NCI-H82 (cell line): Measurements from ENCODE around the gene SLCO2A1.
"Not testable (repeated sequence)": the region's sequence is repeated elsewhere in the genome, so short reads cannot be mapped to it uniquely, and the experiment has no call there.

Source experiments
- DNase-seq: peaks from one replicate; lab custom pipeline; 2025; lab: John Stamatoyannopoulos, UW

The SLCO2A1 gene

GRCh38 chr3:134029734-134030378 lies at the start of gene SLCO2A1:
TSS of gene SLCO2A1 (minus strand) at chr3:134029925. CDS start at chr3:134029802, 123 bp downstream.
- no peak for DNase-seq

DNA sequence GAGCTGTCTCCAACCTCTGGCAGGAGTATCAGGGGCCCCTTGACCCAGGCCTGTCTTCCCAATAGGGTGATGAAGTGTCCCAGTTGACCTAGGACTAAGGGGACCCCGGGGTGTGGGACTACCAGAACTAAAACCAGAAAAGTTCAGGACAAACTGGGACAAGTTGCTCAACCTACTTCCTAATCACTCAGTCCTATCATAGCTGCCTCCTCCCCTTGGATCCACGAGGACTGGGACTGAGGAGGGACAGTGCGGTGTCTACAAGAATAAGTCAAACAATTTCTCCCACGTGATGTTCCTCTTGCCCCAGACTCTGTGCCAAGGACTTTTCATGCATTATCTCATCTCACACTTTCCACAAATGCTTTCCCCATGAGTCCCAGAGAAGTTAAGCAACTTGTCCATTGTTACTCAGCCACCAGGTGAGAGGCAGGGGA lies 49.4 kb upstream of the SLCO2A1 start:
- no peak for DNase-seq

DNA sequence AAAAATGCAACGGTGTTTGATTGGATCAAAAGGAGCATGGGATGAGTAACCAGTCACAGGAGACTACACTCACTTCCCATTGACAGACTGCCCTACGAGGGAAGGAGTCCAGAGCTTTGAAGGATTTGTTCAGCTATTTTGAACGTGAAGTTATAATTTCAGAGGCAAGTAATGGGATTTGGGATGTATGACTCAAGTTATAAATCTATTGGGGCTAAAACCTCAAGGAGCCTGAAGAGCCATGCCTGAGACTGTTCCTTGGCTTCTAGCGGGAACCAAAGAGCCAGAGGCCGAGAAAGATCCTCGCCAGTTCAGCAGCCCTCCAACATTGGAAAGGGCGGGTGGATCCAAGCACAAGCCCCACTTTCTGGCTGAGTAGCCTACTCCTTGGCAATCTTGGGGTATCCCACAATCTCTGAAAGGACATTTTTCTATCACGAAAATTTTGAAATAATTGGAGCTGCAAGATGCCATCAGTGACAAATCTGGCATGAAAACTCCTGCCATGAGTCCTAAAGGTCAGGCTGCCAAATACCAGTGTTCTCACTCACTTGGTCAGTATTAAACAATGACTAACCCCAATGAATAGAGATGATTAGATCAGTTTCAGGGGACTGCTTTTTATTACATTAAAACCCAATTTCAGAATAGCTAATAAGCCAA lies 48.6 kb upstream of the SLCO2A1 start:
- DNase-seq: no peak

DNA sequence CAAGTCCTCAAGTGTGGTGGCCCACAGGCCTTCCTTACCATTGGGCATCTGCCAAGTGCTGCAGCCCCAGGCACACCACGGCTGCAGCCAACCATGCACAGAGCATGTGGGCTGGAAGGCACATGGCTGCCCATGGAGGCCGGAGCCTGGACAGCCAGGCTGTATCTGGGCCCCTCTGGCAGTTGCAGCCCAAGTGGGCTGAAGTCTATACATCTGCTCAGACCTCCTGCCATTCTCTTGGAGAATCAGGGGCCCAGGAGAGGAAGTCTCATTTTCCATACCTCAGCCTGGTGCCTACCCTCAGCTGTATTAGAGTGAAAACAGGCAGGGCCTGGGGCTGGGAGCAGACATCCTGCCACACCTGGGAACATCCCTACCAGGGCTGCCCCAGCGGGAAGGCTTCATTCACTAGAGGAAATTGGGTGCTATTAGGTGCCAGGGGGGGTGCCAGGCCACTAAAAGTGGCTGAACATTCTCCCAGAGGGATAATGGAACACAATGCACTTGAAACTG lies 48.0 kb upstream of the SLCO2A1 start:
- no peak for DNase-seq

GRCh38 chr3:134076851-134077250 lies 47.1 kb upstream of the SLCO2A1 start:
- DNase-seq: no peak

- no peak for DNase-seq
Measured at GRCh38 chr3:134075846-134076245, 46.1 kb upstream of the SLCO2A1 start.

GRCh38 chr3:134075568-134075825 lies 45.8 kb upstream of the SLCO2A1 start:
- DNase-seq: no peak

GRCh38 chr3:134074790-134075567 lies 45.3 kb upstream of the SLCO2A1 start:
- DNase-seq: no peak

DNA sequence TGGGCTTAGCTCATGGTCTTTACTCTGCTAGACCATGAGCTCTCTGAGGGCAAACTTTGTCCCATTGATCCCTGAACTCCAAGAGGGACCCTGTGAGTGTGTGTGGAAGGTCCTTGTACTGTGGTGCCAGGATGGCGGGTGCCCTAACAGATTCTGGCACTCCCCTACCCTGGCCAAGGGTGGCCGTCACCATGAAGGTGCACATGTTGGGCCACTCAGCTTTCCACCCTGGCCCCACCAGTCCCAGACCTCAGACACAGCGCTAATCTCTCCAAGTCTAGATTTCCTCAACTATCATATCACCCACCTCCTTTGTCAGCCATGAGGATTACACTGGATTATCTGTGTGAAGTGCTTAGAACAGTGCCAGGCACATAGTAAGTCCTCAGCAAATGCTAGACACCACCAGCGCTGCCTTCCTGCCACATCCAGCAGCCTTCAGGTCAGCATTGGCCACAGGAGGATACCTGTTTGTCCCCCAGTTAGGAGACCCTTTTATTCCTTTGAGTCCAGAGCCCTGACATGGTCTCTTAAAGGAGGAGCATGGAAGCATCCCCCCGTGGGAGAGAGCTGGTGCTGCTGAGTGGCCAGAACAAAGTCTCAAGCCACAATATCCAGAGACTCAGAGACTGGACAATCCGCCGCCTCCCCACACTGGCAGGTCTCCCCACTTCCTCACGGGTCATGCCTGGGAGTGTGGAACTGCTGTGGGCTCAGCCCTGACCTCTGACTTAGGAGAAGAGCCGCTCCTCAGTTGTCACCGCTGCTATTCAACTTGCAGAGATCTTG lies 44.5 kb upstream of the SLCO2A1 start:
- no peak for DNase-seq

DNA sequence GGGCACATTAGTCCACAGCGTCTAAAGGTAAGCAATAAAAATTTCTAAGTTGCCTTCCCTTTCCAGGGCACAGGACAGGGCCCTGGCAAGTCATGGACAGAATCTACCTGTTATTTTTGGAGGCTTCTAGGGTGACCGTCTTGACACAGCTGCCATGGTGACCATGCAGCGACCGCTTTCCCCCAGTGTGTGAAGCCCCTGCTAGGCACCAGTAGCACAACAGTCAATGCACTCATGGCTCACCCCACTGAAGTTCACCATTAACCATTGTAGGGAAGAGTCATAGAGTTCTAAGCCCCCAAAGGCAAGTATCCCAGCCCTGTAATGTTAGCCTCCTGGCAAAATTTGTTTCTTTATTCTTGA lies 43.8 kb upstream of the SLCO2A1 start:
- DNase-seq: no peak

- DNase-seq: no peak
Measured at GRCh38 chr3:134072881-134073582, 43.3 kb upstream of the SLCO2A1 start.

DNA sequence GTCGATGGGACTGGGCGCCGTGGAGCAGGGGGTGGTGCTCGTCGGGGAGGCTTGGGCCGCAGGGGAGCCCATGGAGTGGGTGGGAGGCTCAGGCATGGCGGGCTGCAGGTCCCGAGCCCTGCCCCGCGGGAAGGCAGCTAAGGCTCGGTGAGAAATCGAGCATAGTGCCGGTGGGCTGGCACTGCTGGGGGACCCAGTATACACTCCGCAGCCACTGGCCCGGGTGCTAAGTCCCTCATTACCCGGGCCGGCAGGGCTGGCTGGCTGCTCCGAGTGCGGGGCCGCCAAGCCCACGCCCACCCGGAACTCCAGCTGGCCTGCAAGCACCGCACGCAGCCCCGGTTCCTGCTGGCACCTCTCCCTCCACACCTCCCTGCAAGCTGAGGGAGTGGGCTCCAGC lies 40.6 kb upstream of the SLCO2A1 start:
- not testable (repeated sequence) for DNase-seq

- no peak for DNase-seq
Measured at GRCh38 chr3:134068429-134068828, 38.7 kb upstream of the SLCO2A1 start.

- DNase-seq: no peak
Measured at GRCh38 chr3:134067531-134068161, 37.9 kb upstream of the SLCO2A1 start.

DNA sequence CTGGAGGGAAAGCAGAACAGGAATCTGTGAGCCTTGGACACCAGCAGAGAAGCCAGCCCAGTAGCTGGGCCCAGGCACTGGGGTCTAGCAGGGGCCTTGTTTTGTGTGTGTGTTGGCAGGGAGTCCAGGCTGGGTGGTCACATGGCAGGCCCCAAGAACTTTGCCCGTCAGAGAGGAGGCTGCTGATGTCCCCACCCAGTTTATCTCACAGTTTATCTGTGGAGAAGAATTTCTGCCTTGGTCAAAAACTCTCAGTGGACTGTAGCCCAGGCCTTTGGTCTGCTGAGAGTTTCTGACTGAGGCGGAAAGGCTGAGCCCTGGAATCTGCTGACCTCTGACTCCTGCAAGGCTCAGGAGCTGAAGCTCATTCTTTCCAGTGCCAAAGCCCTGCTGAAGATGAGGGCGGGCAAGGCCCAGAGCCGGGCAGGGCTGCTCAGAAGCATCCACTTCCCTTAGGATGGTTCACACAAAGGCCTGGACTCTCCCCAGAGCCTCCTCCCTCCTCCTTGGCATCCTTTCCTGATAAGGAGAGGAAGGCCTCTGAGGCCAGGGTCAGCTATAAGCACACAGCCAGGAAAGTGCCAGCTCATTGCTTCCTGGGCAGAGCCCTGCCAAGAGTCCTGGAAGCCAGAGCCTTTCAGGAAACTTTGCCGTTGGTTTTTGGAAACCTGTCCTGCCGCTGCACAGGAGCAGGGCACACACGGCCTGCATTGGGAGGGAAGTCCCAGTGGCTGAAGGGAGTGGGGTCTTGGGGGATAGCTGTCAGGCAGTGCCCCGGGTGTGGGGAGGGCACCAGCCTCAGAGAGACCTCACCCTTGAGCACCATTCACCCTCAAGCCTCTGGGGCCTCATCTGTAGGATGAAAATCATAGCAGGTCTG lies 37.2 kb upstream of the SLCO2A1 start:
- DNase-seq: no peak

- no peak for DNase-seq
Measured at GRCh38 chr3:134066158-134066541, 36.4 kb upstream of the SLCO2A1 start.

GRCh38 chr3:134065252-134066157 lies 35.8 kb upstream of the SLCO2A1 start:
- no peak for DNase-seq

GRCh38 chr3:134064081-134064480 lies 34.4 kb upstream of the SLCO2A1 start:
- no peak for DNase-seq

DNA sequence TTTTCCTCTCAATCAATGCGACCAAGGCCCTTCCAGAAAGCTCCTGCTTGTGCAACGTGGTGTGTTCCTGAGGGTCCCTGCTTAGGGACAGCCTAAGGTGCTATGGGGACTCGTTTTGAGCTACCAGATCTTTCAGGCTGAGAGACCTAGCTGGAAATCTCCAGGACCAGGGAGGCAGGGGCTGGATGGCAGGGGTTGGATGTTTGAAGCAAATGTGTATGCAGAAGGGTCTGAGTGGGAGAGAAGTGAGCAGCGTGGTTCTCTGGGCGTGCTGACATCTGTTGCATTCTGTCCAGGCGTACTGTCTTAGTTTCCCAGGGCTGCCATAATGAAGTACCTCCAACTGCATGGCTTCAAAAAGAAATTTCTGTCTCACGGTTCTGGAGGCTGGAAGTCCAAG lies 31.7 kb upstream of the SLCO2A1 start:
- no peak for DNase-seq
